WTC11 (cell line): ENCODE measurements around the gene PCDHB2. TPM values are rescaled to one million over a fixed set of nuclear protein-coding genes. Genes with fewer than 3 reads are reported as not detected.
"Not testable (repeated sequence)": the region's sequence is repeated elsewhere in the genome, so short reads cannot be mapped to it uniquely, and the experiment has no call there.

Experiments used
- ATAC-seq: fragments of 200-7000 bp; cut with Tn5 transposase; 2 replicates; pipeline ENCODE4 v1.10.0; 2021; ENCODE audit warnings: mild to moderate bottlenecking, moderate library complexity
- CTCF ChIA-PET: fragments of 300-600 bp; sonication (Branson Sonifier 250); formaldehyde crosslinking; loops from one replicate; lab custom pipeline; 2021; ENCODE audit warnings: antibody characterized with exemption; lab: Charles Lee
- POLR2A ChIA-PET: fragments of 350-600 bp; sonication (Branson Sonifier 250); formaldehyde crosslinking; loops from one replicate; lab custom pipeline; 2021; ENCODE audit warnings: antibody characterized with exemption; lab: Charles Lee
- DNase-seq: peaks from one replicate; pipeline ENCODE4 v3.0.0; 2021; ENCODE audit warnings: low spot score
- H3K27ac Mint-ChIP-seq: 2 replicates; pipeline ENCODE4 v1.8.0; 2021; ENCODE audit warnings: mixed read lengths
- H3K27me3 Mint-ChIP-seq: 2 replicates; pipeline ENCODE4 v1.8.0; 2021; ENCODE audit warnings: low read depth, mild to moderate bottlenecking, moderate library complexity, mixed read lengths
- H3K36me3 Mint-ChIP-seq: 2 replicates; pipeline ENCODE4 v1.8.0; 2021; ENCODE audit warnings: mixed read lengths
- H3K4me1 Mint-ChIP-seq: 2 replicates; pipeline ENCODE4 v1.8.0; 2022; ENCODE audit warnings: mixed read lengths
- H3K4me3 Mint-ChIP-seq: 2 replicates; pipeline ENCODE4 v1.8.0; 2021; ENCODE audit warnings: mild to moderate bottlenecking, moderate library complexity, mixed read lengths
- H3K9me3 Mint-ChIP-seq: 2 replicates; pipeline ENCODE4 v1.8.0; 2021; ENCODE audit warnings: mixed read lengths
- CTCF ChIP-seq: fragments of 200-600 bp; IDR thresholded peaks from 2 replicates; pipeline ENCODE4 v1.8.0; 2022; ENCODE audit warnings: antibody characterized with exemption
- FOXP1 ChIP-seq: sonication (generic); formaldehyde crosslinking; IDR thresholded peaks from 2 replicates; pipeline ENCODE4 v1.8.0; 2022; ENCODE audit warnings: missing genetic modification reagents, mild to moderate bottlenecking, moderate library complexity, borderline replicate concordance
- NR1H2 ChIP-seq: sonication (generic); formaldehyde crosslinking; IDR thresholded peaks from 2 replicates; pipeline ENCODE4 v1.9.0; 2021; ENCODE audit warnings: mild to moderate bottlenecking, moderate library complexity, missing genetic modification reagents
- RORB ChIP-seq: fragments of 250-450 bp; sonication (Bioruptor Pico); IDR thresholded peaks from 2 replicates; pipeline ENCODE4 v1.9.0; 2021; ENCODE audit warnings: mild to moderate bottlenecking
- USF1 ChIP-seq: sonication (generic); formaldehyde crosslinking; IDR thresholded peaks from 2 replicates; pipeline ENCODE4 v1.8.0; 2022; ENCODE audit warnings: mild to moderate bottlenecking, missing genetic modification reagents
- ZNF138 ChIP-seq: sonication (generic); formaldehyde crosslinking; conservative IDR thresholded peaks from 2 replicates; pipeline ENCODE4 v1.8.1; 2022; ENCODE audit warnings: mild to moderate bottlenecking, moderate library complexity, missing genetic modification reagents
- ZNF219 ChIP-seq: sonication (generic); formaldehyde crosslinking; IDR thresholded peaks from 2 replicates; pipeline ENCODE4 v1.8.0; 2023; ENCODE audit warnings: missing genetic modification reagents, mild to moderate bottlenecking, borderline replicate concordance
- ZNF263 ChIP-seq: sonication (generic); formaldehyde crosslinking; IDR thresholded peaks from 2 replicates; pipeline ENCODE4 v1.8.1; 2022; ENCODE audit warnings: low read depth, mild to moderate bottlenecking, moderate library complexity, missing genetic modification reagents
- ZNF281 ChIP-seq: sonication (generic); formaldehyde crosslinking; IDR thresholded peaks from 2 replicates; pipeline ENCODE4 v1.8.0; 2023; ENCODE audit warnings: mild to moderate bottlenecking, missing genetic modification reagents
- ZSCAN18 ChIP-seq: fragments of 250-450 bp; sonication (Bioruptor Pico); IDR thresholded peaks from 2 replicates; pipeline ENCODE4 v2.1.2; 2022; ENCODE audit warnings: mild to moderate bottlenecking, moderate library complexity
- total RNA-seq: library from RNA; stranded (reverse); gene quantifications from 3 replicates; pipeline ENCODE4 v1.2.3, GENCODE V29; 2021

Gene PCDHB2
- total RNA-seq, 1 experiment from 2014 or later: 22.9 TPM

- TF ChIP-seq ZSCAN18 (CRISPR knock-in tag): no peak
- TF ChIP-seq ZNF219 (CRISPR knock-in tag): no peak
- TF ChIP-seq, all 79 proteins: peak for 0
These were observed 837 bp downstream of the PCDHB2 start (continued) for GRCh38 chr5:141095263-141095641.

GRCh38 chr5:141096181-141096580 lies 1.8 kb downstream of the PCDHB2 start:
- H3K27ac Mint-ChIP-seq, ATAC-seq, DNase-seq, CTCF ChIA-PET, H3K27me3 Mint-ChIP-seq, POLR2A ChIA-PET: not testable (repeated sequence)
- H3K4me1 Mint-ChIP-seq: peaks cover 16% of the 10 kb centered on the region
- peaks cover 14% of the 10 kb centered on the region for H3K9me3 Mint-ChIP-seq
- peak overlapping the region; percentile 95 for H3K4me3 Mint-ChIP-seq
- H3K36me3 Mint-ChIP-seq: peaks cover 26% of the 10 kb centered on the region

GRCh38 chr5:141096586-141096985 lies 2.2 kb downstream of the PCDHB2 start:
- Mint-ChIP-seq H3K9me3 (peaks cover 14% of the 10 kb centered on the region), H3K4me3 (peak overlapping the region; percentile 4; the same call in 1 of the 2 replicates), H3K4me1 (peaks cover 16% of the 10 kb centered on the region), H3K36me3 (peaks cover 30% of the 10 kb centered on the region)
- DNase-seq, POLR2A ChIA-PET, H3K27me3 Mint-ChIP-seq, CTCF ChIA-PET, H3K27ac Mint-ChIP-seq, ATAC-seq: not testable (repeated sequence)

- DNase-seq (peak; percentile 88), ATAC-seq (peak; percentile 90)
- H3K27me3 Mint-ChIP-seq: no peaks in the 10 kb centered on the region
- CTCF ChIA-PET: interaction anchor here (0.7 to 1.3 kb wide), 8 partner anchors 14 to 464 kb away, joined by 3 to 7 read pairs (median 3); partner anchors contain the start of genes PCDHA12, PCDHB11 and PCDHB16
- POLR2A ChIA-PET: no interaction called here
- peaks cover 35% of the 10 kb centered on the region for H3K36me3 Mint-ChIP-seq
- peaks cover 3% of the 10 kb centered on the region; the same call in 1 of the 2 replicates for H3K9me3 Mint-ChIP-seq
- TF ChIP-seq CTCF (peak; percentile 71), USF1 (CRISPR knock-in tag) (no peak)
- TF ChIP-seq, all 79 proteins: peak for 1
- Mint-ChIP-seq H3K27ac (peak within 1 kb of the TSS; percentile 98), H3K4me3 (peak within 1 kb of the TSS; percentile 80), H3K4me1 (peaks cover 14% of the 10 kb centered on the region)
These were observed 5.9 kb downstream of the PCDHB2 start, which contains the start of gene PCDHB3 for GRCh38 chr5:141100243-141100805. TSS of gene PCDHB3 (plus strand) at chr5:141100473. CDS start at chr5:141100650, 177 bp downstream.

- POLR2A ChIA-PET: no interaction called here
These were observed 6.6 kb downstream of the PCDHB2 start for GRCh38 chr5:141101059-141101458.

GRCh38 chr5:141102070-141102469 lies 7.7 kb downstream of the PCDHB2 start:
- DNase-seq, ATAC-seq, H3K9me3 Mint-ChIP-seq, H3K4me3 Mint-ChIP-seq, H3K27ac Mint-ChIP-seq, POLR2A ChIA-PET, H3K4me1 Mint-ChIP-seq, CTCF ChIA-PET, H3K27me3 Mint-ChIP-seq: not testable (repeated sequence)
- H3K36me3 Mint-ChIP-seq: peaks cover 23% of the 10 kb centered on the region

More at GRCh38 chr5:141101059-141101458, 6.6 kb downstream of the PCDHB2 start:
- ATAC-seq (no peak; the same call in 1 of the 2 replicates), DNase-seq (no peak)
- CTCF ChIA-PET: interaction anchor here (0.7 to 1.3 kb wide), 8 partner anchors 15 to 463 kb away, joined by 3 to 7 read pairs (median 3); partner anchors contain the start of genes PCDHA12, PCDHB11 and PCDHB16
- Mint-ChIP-seq H3K4me3 (peak overlapping the region; percentile 80), H3K4me1 (peaks cover 8% of the 10 kb centered on the region), H3K27ac (0 out of 2 replicates have a peak overlapping the region, but pooled peaks have one; percentile 44), H3K27me3 (no peaks in the 10 kb centered on the region), H3K9me3 (no peaks in the 10 kb centered on the region), H3K36me3 (peaks cover 28% of the 10 kb centered on the region)
- TF ChIP-seq ZNF263 (CRISPR knock-in tag): no peak
- no peak for TF ChIP-seq RORB (CRISPR knock-in tag)
- TF ChIP-seq FOXP1 (CRISPR knock-in tag): no peak
- TF ChIP-seq ZNF138 (CRISPR knock-in tag): no peak
- TF ChIP-seq NR1H2 (CRISPR knock-in tag): no peak
- no peak for TF ChIP-seq ZNF281 (CRISPR knock-in tag)

GRCh38 chr5:141102471-141102870 lies 8.1 kb downstream of the PCDHB2 start:
- H3K27ac Mint-ChIP-seq, POLR2A ChIA-PET, H3K4me3 Mint-ChIP-seq, H3K27me3 Mint-ChIP-seq, DNase-seq, H3K4me1 Mint-ChIP-seq, H3K9me3 Mint-ChIP-seq, ATAC-seq, CTCF ChIA-PET: not testable (repeated sequence)
- H3K36me3 Mint-ChIP-seq: peaks cover 23% of the 10 kb centered on the region
